ENCODE results near the gene MRPS26.
"Not testable (repeated sequence)": the region's sequence is repeated elsewhere in the genome, so short reads cannot be mapped to it uniquely, and the experiment has no call there.

The MRPS26 gene

DNA sequence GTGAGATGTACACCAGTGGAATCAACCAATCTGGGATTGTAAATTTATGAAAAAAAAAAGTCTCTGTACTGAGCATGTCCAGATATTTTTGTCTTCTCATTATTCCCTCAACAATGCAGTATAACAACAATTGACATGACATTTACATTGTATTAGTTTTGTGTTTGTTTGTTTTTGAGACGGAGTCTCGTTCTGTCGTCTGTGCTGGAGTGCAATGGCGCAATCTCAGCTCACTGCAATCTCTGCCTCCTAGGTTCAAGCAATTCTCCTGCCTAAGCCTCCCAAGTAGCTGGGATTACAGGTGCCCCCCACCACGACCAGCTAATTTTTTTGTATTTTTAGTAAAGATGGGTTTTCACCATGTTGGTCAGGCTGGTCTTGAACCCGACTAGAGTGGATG is 29.5 kb downstream of the MRPS26 start:
- not testable (repeated sequence) for DNase-seq

GRCh38 chr20:3077618-3078134 is 31.8 kb downstream of the MRPS26 start:
- DNase-seq, result no peak

DNA sequence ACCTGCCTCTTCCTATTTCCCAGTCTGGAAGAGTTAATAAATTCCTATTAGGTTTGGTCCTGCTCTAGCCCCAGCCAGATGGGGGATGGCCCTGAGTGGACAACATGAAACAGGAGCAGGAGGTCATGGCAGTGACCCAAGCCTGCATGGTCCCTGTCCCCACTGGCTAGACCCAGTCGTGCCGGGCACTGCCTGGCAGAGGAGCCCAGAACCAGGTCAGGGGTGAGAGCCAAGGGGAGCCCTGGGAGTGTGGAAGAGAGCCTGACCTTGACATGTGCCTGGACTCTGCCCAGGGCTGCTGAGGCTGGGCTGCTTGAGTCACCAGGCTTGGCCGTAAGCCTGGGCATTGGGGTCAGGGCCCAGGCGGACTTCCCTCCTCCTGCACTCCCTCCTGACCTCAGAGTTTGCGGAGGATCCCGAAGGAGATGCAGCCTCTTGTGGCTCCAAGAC is 35.1 kb downstream of the MRPS26 start:
- no peak for DNase-seq

DNA sequence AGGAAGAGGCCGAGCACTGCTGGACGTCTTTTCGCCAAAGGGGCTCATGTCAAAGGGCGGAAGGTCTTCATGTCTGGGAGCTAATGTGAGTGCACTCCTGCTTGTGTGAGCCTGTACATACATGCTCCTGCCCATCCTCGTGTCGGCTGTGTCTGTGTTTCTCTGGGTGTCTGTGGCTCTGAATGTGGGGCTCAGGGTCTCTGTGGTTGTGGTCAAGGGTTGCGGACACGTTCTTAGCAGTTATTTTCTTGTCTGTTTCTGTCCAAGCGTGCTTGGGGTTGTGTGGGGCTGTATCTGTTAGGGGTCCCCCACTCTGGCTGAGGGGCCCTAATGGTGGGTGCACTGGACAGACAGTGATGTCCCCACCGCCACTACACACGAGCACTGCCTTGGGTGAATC is 35.8 kb downstream of the MRPS26 start:
- DNase-seq, result no peak

GRCh38 chr20:3082306-3082951 is 36.6 kb downstream of the MRPS26 start:
- DNase-seq, result no peak

GRCh38 chr20:3082955-3083952 is 37.4 kb downstream of the MRPS26 start:
- DNase-seq, result no peak

- no peak for DNase-seq
Observed at GRCh38 chr20:3084283-3084985, 38.6 kb downstream of the MRPS26 start, which contains the start of gene AVP. TSS of gene AVP (minus strand) at chr20:3084724. CDS start at chr20:3084674, 50 bp downstream.

GRCh38 chr20:3084986-3085360 is 39.1 kb downstream of the MRPS26 start:
- DNase-seq, result no peak

DNA sequence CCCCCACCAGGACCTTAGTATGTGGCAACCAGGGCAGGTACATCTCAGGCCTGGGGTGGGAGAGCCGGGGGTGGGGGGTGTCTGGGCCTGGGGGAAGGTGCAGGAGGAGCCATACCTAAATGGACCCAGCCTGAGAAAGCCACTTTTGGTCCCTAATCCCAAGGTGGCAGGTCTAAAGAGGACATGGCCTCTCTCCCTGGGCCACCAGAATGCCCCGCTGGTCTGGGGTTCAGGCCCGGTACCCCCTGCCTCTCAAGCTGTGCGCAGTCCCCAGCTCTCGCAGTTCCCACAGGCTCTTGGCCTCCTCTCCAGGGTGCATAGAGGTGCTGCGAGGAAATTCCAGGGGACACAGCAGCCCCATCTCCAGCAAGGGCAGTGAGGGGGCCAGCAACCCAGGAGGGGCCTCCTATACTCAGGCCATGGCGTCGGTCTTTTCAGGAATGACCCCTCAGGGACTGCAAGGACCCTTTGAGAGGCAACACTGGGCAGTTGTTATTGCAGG is 39.8 kb downstream of the MRPS26 start:
- no peak for DNase-seq

DNA sequence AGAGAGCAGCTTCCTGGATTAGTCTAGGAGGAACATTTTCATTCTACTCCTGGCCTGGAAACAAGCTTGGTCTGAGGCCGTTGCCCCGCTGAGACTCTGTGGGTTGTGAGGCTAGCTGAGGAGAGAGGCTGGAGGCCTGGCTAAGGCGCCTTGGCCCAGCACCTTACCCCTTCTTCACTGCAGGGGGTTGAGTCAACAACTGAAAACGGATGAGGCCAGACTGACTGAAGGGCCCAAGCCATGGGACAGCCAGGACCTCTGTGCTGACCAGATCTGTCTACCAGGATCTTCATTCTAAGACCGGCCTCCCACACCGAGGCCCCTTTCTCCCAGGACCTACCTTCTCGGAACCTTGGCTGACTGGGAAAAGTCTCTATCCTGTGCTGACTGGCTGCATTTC is 42.2 kb downstream of the MRPS26 start:
- no peak for DNase-seq

DNA sequence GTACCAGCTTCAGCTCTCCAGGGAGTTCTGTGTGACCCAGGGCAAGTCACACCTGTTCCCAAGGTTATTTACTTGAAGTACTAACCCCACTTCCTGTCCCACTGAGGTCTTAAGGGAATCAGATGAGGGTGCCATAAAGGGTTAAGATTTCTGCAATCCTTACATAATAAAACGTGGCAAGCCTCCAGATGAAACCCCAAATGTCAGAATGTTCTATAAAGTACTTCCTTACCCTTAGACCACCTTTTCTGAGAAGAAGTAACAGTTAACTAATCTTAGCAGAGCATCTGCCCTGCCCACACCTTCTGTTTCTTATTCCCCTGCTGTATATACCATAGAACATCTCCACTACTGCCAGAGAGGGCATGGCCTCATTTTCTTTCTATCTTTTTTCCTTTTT is 44.7 kb downstream of the MRPS26 start:
- DNase-seq, result no peak

GRCh38 chr20:3092611-3093379 is 46.9 kb downstream of the MRPS26 start:
- peak; percentile 7 for DNase-seq

- no peak for DNase-seq
Observed at GRCh38 chr20:3093861-3094361, 48.1 kb downstream of the MRPS26 start.

GRCh38 chr20:3094848-3095629 is 49.2 kb downstream of the MRPS26 start:
- DNase-seq, result no peak

All from fibroblast of skin of back (primary cell).